Measurements from ENCODE around the gene PPP4C. TPM values are rescaled to one million over a fixed set of nuclear protein-coding genes. Genes with fewer than 3 reads are reported as not detected.

The PPP4C gene
- total RNA-seq, 1 experiment from 2014 or later: 246 TPM

- TF ChIP-seq EZH2 (IDR thresholded peaks at IDR 0.05; ENCODE audit: low read depth) (no peak), CTCF (conservative IDR thresholded peaks at IDR 0.05) (no peak)
- H3K27me3 ChIP-seq (ENCODE audit: insufficient read depth, low read depth): no peaks in the 10 kb centered on the region
- H3K4me2 ChIP-seq: no peak overlapping the region
- intact Hi-C loops (cut with micrococcal nuclease; ENCODE audit: unreplicated experiment): no loop called here
- no peaks in the 10 kb centered on the region for H3K9me2 ChIP-seq (ENCODE audit: insufficient read depth)
- peaks cover 13% of the 10 kb centered on the region for H3F3A ChIP-seq (ENCODE audit: insufficient read depth, low read depth)
- CTCF ChIA-PET: no interaction called here
- POLR2A ChIA-PET (ENCODE audit: unreplicated experiment): no interaction called here
- no peaks in the 10 kb centered on the region for H4K20me1 ChIP-seq (ENCODE audit: insufficient read depth)
- H3K4me3 ChIP-seq: no peak overlapping the region
- no peak for DNase-seq
- BruUV-seq (replicated peaks): no TSS peak
- H3K4me1 ChIP-seq (replicated peaks; ENCODE audit: insufficient read depth): 0 out of 2 replicates have a peak, but pooled peaks cover 3% of the 10 kb centered on the region
- no peak overlapping the region for H3K27ac ChIP-seq
- H3K9me3 ChIP-seq (ENCODE audit: insufficient read depth, low read depth): no peaks in the 10 kb centered on the region
- H2AFZ ChIP-seq: no peak overlapping the region
- no peaks in the 10 kb centered on the region for H3K36me3 ChIP-seq (ENCODE audit: low read depth)
- H3K79me2 ChIP-seq (ENCODE audit: low read depth): no peaks in the 10 kb centered on the region
Observed at GRCh38 chr16:30046178-30046577, 29.6 kb upstream of the PPP4C start.

GRCh38 chr16:30046588-30046987, 29.2 kb upstream of the PPP4C start:
- POLR2A ChIA-PET (ENCODE audit: unreplicated experiment): interaction anchor here (0.6 kb wide), 2 partner anchors 157 to 587 kb away, joined by 3 read pairs; no protein-coding TSS in a partner anchor
- TF ChIP-seq EZH2 (IDR thresholded peaks at IDR 0.05; ENCODE audit: low read depth): no peak
- TF ChIP-seq CTCF (conservative IDR thresholded peaks at IDR 0.05): no peak
- H3K79me2 ChIP-seq (ENCODE audit: low read depth): no peaks in the 10 kb centered on the region

GRCh38 chr16:30049871-30050270, 25.9 kb upstream of the PPP4C start:
- Histone ChIP-seq H3F3A (ENCODE audit: insufficient read depth, low read depth) (peaks cover 34% of the 10 kb centered on the region), H3K4me1 (replicated peaks; ENCODE audit: insufficient read depth) (peaks cover 11% of the 10 kb centered on the region), H3K27me3 (ENCODE audit: insufficient read depth, low read depth) (no peaks in the 10 kb centered on the region), H3K9me3 (ENCODE audit: insufficient read depth, low read depth) (no peaks in the 10 kb centered on the region), H4K20me1 (ENCODE audit: insufficient read depth) (no peaks in the 10 kb centered on the region), H2AFZ (no peak overlapping the region), H3K79me2 (ENCODE audit: low read depth) (peaks cover 6% of the 10 kb centered on the region), H3K4me2 (no peak overlapping the region), H3K9me2 (ENCODE audit: insufficient read depth) (no peaks in the 10 kb centered on the region), H3K27ac (no peak overlapping the region), H3K4me3 (no peak overlapping the region), H3K36me3 (ENCODE audit: low read depth) (no peaks in the 10 kb centered on the region)
- BruUV-seq (replicated peaks): no TSS peak
- intact Hi-C loops (cut with micrococcal nuclease; ENCODE audit: unreplicated experiment): loop anchor here (5.0 kb wide), 1 partner anchor 357 kb away; the partner anchor contains the start of gene ZNF771
- TF ChIP-seq EZH2 (IDR thresholded peaks at IDR 0.05; ENCODE audit: low read depth) (no peak), CTCF (conservative IDR thresholded peaks at IDR 0.05) (no peak)
- ChIA-PET CTCF (no interaction called here), POLR2A (ENCODE audit: unreplicated experiment) (interaction anchor here (0.8 kb wide), 1 partner anchor 10 kb away, joined by 7 read pairs; no protein-coding TSS in a partner anchor)
- DNase-seq: no peak

More at GRCh38 chr16:30046588-30046987, 29.2 kb upstream of the PPP4C start:
- H3K4me2 ChIP-seq: no peak overlapping the region
- no peaks in the 10 kb centered on the region for H3K9me3 ChIP-seq (ENCODE audit: insufficient read depth, low read depth)
- intact Hi-C loops (cut with micrococcal nuclease; ENCODE audit: unreplicated experiment): no loop called here
- no peaks in the 10 kb centered on the region for H3K27me3 ChIP-seq (ENCODE audit: insufficient read depth, low read depth)
- no peaks in the 10 kb centered on the region for H4K20me1 ChIP-seq (ENCODE audit: insufficient read depth)
- no TSS peak for BruUV-seq (replicated peaks)
- H3K4me1 ChIP-seq (replicated peaks; ENCODE audit: insufficient read depth): 0 out of 2 replicates have a peak, but pooled peaks cover 3% of the 10 kb centered on the region
- CTCF ChIA-PET: no interaction called here
- no peak overlapping the region for H3K4me3 ChIP-seq
- no peak overlapping the region for H3K27ac ChIP-seq
- peaks cover 16% of the 10 kb centered on the region for H3F3A ChIP-seq (ENCODE audit: insufficient read depth, low read depth)
- DNase-seq: no peak
- no peaks in the 10 kb centered on the region for H3K36me3 ChIP-seq (ENCODE audit: low read depth)
- no peak overlapping the region for H2AFZ ChIP-seq
- H3K9me2 ChIP-seq (ENCODE audit: insufficient read depth): no peaks in the 10 kb centered on the region

All from PC-9 (cell line).